Right cardiac atrium (tissue), 5 donors: ENCODE results near the gene MCTP2. TPM values are rescaled to one million over a fixed set of nuclear protein-coding genes. Genes with fewer than 3 reads are reported as not detected.

Experiments used
- ATAC-seq, 2 donors: fragments of 200-7000 bp; cut with Tn5 transposase; one replicate each; pipeline versions ENCODE4 v1.8.0 to v1.9.1; 2020; ENCODE audit warnings: moderate library complexity in 2 of 2, mild to moderate bottlenecking in 1 of 2
- DNase-seq, 3 donors: peaks; one replicate each; pipeline ENCODE4 v3.0.0-alpha.2; 2020
- H3K27ac ChIP-seq: one replicate; pipeline ENCODE4 v1.5.1; 2013; ENCODE audit warnings: mild to moderate bottlenecking, low read length, control low read depth, moderate library complexity
- H3K27me3 ChIP-seq: one replicate; pipeline ENCODE4 v1.6.1; 2013; ENCODE audit not compliant: control insufficient read depth, insufficient read depth
- H3K4me1 ChIP-seq: one replicate; pipeline ENCODE4 v1.6.1; 2013; ENCODE audit warnings: low read length; ENCODE audit not compliant: control insufficient read depth, insufficient read depth
- H3K4me3 ChIP-seq: one replicate; pipeline ENCODE4 v1.5.1; 2013; ENCODE audit warnings: low read length, control low read depth
- H3K9me3 ChIP-seq: one replicate; pipeline ENCODE4 v1.6.1; 2013; ENCODE audit warnings: low read length; ENCODE audit not compliant: control insufficient read depth
- WGBS: extraction: QIAGEN DNeasy Blood & Tissue Kit; methylation state at CpG from one replicate; pipeline ENCODE4 v1.1.7; 2013; 5-methylcytosine and 5-hydroxymethylcytosine counted together
- intact Hi-C, 4 donors: fragments of 100-400 bp; cut with DNase I; formaldehyde crosslinking; loops; one replicate each; pipeline versions ENCODE4 v1.11.0 to v1.14.0; 2022 to 2023
- polyA plus RNA-seq: library from polyadenylated mRNA; stranded (reverse); fragments of 200-250 nt; gene quantifications from one replicate; pipeline ENCODE4 v1.2.3, GENCODE V29; 2013
- total RNA-seq, 4 donors: library from RNA; stranded (reverse); fragmentation: NEBNext Ultra II Directional; extraction: Animal tissue kit (Norgen Biotek cat#: 25700); gene quantifications; one replicate each; pipeline ENCODE4 v1.2.1, GENCODE V29; 2021
- donor health status: healthy with polysubstance abuse.
- donor health status: DM: no; HTN: yes; CAD: no.
- donor health status: DM: no; HTN: no; CAD: no.
- donor health status: DM: no; HTN: yes; CAD: no; lungs with severe emphysema.
- donor health status: DM: yes; HTN: yes; CAD: no.

The MCTP2 gene
- total and polyA plus RNA-seq, 5 donors = 0.11 to 1.2 (median 0.72) TPM

DNA sequence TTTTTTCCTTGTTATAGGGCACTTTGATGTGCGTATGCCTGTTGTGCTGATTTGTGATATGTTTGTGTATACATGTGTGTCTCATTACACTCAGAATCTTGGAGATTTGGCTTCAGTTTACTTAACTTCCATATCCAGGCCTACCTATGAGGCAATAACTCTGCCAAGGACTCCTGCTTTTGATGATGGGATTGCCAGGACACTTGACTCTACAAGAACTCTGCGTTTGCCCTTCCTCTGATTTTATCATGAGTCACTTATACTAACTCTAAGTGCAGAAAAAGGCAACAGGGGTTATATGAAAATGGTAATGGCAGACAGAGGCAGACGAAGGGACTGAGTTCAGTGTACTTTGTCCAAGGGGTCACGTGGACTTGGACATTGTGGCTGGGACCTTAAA is 33.6 kb downstream of the MCTP2 start:
- Histone ChIP-seq H3K27me3 (no peaks in the 10 kb centered on the region), H3K4me3 (no peak overlapping the region), H3K27ac (no peak overlapping the region), H3K9me3 (no peaks in the 10 kb centered on the region), H3K4me1 (no peaks in the 10 kb centered on the region)
- no peak for DNase-seq
- 66% methylated on average over 4 of the region's 4 CpGs for WGBS
- no peak for ATAC-seq
- intact Hi-C loops = no loop called here

DNA sequence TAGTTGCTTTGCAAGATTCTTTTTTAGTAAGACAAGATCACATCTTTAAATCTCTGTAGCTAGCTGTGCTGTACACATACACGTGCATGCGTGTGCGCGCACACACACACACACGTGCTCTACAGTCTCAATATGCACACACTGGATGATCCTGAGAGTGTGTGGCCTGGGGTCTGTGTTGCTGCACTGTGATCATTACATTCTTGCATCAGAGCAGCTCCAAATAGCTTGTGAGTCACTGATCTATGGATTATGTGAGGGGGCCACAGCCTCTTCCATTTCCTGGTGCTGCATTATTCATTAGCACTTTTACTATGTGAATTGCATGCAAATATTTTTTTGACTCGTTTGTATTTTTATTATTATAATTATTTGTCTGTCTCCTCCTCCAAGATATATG is 34.6 kb downstream of the MCTP2 start:
- H3K9me3 ChIP-seq = no peaks in the 10 kb centered on the region
- no peaks in the 10 kb centered on the region for H3K4me1 ChIP-seq
- no peak overlapping the region for H3K4me3 ChIP-seq
- intact Hi-C loops = no loop called here
- 70% methylated on average over 6 of the region's 6 CpGs for WGBS
- ATAC-seq = no peak
- no peaks in the 10 kb centered on the region for H3K27me3 ChIP-seq
- no peak for DNase-seq
- H3K27ac ChIP-seq = no peak overlapping the region

DNA sequence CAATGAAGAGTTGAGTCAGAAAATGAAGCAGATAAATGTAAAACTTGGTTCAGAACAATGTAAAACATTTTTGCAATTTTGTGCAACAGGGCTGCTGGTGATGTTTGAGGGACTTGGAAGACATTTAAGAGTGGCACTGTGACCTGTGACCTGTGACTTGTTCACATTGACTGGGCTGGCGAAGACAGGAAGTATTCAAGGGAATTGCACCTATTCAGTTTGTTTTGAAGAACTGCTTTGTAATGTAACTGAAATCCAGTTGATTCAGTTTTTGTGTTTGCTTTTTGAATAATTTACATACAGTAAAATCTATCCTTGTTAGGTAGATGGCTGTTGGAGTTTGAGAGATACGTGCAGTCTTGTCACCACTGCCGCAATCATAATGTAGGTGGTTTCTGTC is 35.4 kb downstream of the MCTP2 start:
- WGBS = 84% methylated on average over 3 of the region's 3 CpGs

DNA sequence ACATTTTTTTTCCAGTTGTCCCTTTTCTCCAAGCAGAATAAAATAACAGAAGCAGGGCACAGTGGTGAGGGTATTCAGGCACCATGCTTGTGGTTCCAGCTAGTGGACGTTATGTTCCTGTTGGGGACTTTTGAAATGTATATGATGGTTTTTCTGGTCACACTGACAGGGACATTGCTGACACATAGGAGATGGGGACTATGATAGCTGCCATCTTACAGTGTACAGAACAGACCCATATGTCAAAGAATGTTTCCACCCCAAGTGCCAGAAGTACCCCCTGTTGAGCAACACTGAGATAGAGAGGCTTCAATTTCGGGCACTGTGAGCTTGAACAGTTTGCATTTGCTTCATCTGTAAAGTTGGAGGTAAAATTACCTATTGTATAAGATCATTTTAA is 38.6 kb downstream of the MCTP2 start:
- no peaks in the 10 kb centered on the region for H3K9me3 ChIP-seq
- no peak overlapping the region for H3K27ac ChIP-seq
- no peak for ATAC-seq
- 73% methylated on average over 2 of the region's 2 CpGs for WGBS
- no peaks in the 10 kb centered on the region for H3K27me3 ChIP-seq
- DNase-seq = no peak
- intact Hi-C loops = no loop called here
- no peaks in the 10 kb centered on the region for H3K4me1 ChIP-seq
- no peak overlapping the region for H3K4me3 ChIP-seq

More for the DNA sequence above, 35.4 kb downstream of the MCTP2 start:
- Histone ChIP-seq H3K4me3 (no peak overlapping the region), H3K27ac (no peak overlapping the region), H3K27me3 (no peaks in the 10 kb centered on the region), H3K4me1 (no peaks in the 10 kb centered on the region), H3K9me3 (no peaks in the 10 kb centered on the region)
- no peak for ATAC-seq
- intact Hi-C loops = no loop called here
- no peak for DNase-seq

DNA sequence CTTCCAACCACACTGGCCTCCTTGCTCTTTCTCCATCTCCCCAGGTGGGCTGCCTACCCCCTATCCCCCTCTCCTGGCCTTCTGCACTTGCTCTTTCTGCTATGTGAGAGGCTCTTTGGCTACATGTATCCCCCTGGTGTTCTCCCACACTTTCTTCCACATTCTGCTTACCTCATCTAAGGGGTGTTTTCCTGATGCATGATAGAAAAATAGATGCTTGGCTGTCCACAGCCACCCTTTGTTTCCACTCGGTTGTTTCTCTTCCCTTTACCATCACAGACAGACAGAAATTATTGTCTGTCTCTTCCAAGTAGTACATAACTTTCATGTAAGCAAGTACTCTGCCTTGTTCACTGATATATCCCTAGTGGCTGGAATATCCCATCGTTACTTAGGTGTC is 39.2 kb downstream of the MCTP2 start:
- no peak for DNase-seq
- H3K9me3 ChIP-seq = no peaks in the 10 kb centered on the region
- 75% methylated on average over 2 of the region's 2 CpGs for WGBS
- H3K4me3 ChIP-seq = no peak overlapping the region
- intact Hi-C loops = no loop called here
- no peaks in the 10 kb centered on the region for H3K27me3 ChIP-seq
- no peak overlapping the region for H3K27ac ChIP-seq
- no peak for ATAC-seq
- H3K4me1 ChIP-seq = no peaks in the 10 kb centered on the region

DNA sequence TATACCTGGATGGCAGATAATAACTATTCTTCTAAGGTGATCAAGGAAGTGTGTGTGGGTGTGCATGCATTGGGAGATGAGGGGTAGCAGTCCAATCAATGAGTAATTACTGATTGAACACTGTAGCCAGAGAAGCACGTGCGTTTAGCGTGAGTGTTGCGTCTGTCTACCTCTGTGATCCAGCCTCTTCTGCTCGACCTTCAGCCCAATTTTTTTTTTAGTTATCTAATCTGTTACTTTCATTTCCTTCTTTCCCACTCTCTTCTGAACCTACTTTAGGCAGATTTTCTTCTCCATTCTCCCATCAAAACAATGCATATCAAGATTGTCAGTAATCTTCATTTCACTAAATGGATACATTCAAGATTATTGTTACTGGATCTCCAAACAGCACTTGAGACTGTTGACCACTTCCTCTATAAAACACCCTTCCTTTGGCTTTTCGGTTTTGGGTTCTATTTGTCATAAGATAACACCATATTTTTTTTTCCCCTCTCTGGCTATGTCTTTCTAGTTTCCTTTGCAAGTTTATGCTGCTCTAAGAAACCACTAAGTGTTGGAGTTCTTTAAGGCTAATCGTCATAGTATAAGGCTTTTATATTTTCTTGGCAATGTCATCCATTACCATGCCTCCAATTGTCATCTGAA is 41.0 kb downstream of the MCTP2 start:
- H3K9me3 ChIP-seq = no peaks in the 10 kb centered on the region
- DNase-seq (no peak), ATAC-seq (no peak)
- H3K27ac ChIP-seq = no peak overlapping the region
- no peaks in the 10 kb centered on the region for H3K27me3 ChIP-seq
- intact Hi-C loops = no loop called here
- 62% methylated on average over 7 of the region's 7 CpGs for WGBS
- H3K4me1 ChIP-seq = no peaks in the 10 kb centered on the region
- H3K4me3 ChIP-seq = no peak overlapping the region

DNA sequence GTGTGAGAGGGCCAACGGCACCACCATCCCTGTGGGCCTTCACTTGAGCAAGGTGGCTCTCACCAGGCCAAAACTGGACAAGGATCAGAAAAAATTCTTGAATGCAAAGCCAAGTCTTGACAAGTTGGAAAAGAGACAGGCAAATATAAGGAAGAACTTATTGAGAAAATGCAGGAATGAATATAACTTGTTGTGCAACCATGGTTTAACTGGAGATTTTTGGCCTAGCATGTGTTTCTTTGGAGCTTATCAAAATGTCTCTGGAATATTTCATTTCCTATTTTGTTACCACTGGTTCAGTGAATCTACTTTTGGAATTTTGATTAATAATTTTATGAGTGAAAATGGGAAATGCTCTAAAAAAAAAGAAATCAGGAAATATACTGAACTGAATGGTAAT is 42.5 kb downstream of the MCTP2 start:
- ATAC-seq = no peak

DNA sequence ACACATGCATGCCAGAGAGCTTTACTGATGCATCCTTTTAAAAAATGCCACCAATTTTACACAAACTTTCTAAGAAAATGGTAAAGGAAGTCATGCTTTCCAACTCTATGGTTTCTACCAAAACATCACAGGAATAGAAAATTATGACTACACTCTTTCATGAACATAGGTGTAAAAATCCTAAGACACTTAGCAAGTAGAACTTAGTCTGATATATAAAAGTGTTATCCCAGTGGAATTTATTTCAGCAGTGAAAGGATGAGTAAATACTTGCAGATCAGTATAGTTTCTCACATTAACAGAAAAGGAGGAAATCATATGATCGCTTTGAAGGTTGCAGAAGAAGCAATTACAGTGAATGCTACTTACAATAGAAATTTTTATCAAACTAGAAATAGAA is 43.4 kb downstream of the MCTP2 start:
- WGBS = 97% methylated on average over 1 of the region's 1 CpG
- ATAC-seq (no peak), DNase-seq (no peak)
- no peaks in the 10 kb centered on the region for H3K9me3 ChIP-seq
- intact Hi-C loops = no loop called here
- no peaks in the 10 kb centered on the region for H3K4me1 ChIP-seq
- H3K27me3 ChIP-seq = no peaks in the 10 kb centered on the region
- H3K4me3 ChIP-seq = no peak overlapping the region
- H3K27ac ChIP-seq = no peak overlapping the region

More for the DNA sequence above, 42.5 kb downstream of the MCTP2 start:
- WGBS = 77% methylated on average over 1 of the region's 1 CpG
- H3K4me1 ChIP-seq = no peaks in the 10 kb centered on the region
- DNase-seq = no peak
- intact Hi-C loops = no loop called here
- no peaks in the 10 kb centered on the region for H3K27me3 ChIP-seq
- no peak overlapping the region for H3K4me3 ChIP-seq
- no peaks in the 10 kb centered on the region for H3K9me3 ChIP-seq
- no peak overlapping the region for H3K27ac ChIP-seq

DNA sequence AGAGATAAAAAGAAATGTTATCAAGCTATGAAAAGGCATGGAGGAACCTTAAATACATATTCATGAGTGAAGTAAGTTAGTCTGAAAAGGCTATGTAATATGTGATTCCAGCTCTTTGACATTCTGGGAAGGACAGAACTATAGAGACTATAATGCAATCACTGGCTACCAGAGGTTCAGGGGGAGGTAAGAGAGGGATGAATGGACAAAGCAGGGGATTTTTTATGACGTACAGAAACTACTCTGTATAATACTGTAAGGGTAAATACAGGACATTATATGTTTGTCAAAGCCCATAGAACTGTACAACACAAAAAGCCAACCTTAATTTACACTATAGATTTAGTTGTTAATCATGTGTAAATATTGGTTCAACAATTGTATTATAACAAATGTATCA is 46.1 kb downstream of the MCTP2 start:
- no peaks in the 10 kb centered on the region for H3K27me3 ChIP-seq
- H3K9me3 ChIP-seq = no peaks in the 10 kb centered on the region
- H3K27ac ChIP-seq = no peak overlapping the region
- H3K4me3 ChIP-seq = no peak overlapping the region
- ATAC-seq = no peak
- WGBS = 74% methylated on average over 1 of the region's 1 CpG
- no peaks in the 10 kb centered on the region for H3K4me1 ChIP-seq
- intact Hi-C loops = no loop called here
- DNase-seq = no peak

DNA sequence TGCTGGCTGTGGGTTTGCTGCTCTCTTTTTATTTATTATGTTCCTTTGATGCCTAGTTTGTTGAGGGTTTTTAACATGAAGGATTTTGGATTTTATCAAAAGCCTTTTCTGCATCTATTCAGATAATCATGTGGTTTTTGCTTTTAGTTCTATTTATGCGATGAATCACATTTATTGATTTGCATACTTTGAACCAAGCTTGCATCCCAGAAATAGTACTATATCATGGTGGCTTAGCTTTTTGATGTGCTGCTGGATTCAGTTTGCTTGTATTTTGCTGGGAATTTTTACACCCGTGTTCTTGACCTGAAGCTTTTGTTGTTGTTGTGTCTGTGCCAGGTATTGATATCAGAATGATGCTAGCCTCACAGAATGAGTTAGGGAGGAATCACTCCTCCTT is 48.4 kb downstream of the MCTP2 start:
- DNase-seq = no peak
- Histone ChIP-seq H3K27me3 (no peaks in the 10 kb centered on the region), H3K9me3 (no peaks in the 10 kb centered on the region), H3K27ac (no peak overlapping the region), H3K4me3 (no peak overlapping the region), H3K4me1 (no peaks in the 10 kb centered on the region)
- no peak for ATAC-seq
- intact Hi-C loops = no loop called here
- 72% methylated on average over 2 of the region's 2 CpGs for WGBS

DNA sequence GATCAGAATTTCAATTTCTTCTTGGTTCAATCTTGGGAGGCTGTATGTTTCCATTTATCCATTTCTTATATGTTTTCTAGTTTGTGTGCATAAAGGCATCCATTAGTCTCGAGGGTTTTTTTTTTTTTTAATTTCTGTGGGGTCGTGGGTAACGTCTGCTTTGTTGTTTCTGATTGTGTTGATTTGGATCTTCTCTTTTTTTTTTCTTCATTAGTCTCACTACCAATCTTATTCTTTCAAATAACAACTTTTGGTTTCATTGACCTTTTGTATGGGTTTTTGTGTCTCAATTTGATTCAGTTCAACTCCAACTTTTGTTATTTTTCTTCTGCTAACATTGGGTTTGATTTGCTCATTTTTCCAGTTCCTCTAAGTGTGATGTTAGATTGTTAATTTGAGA is 48.9 kb downstream of the MCTP2 start:
- no peak for ATAC-seq
- intact Hi-C loops = no loop called here
- WGBS = 77% methylated on average over 3 of the region's 3 CpGs

More for the DNA sequence above, 48.9 kb downstream of the MCTP2 start:
- H3K4me1 ChIP-seq = no peaks in the 10 kb centered on the region
- no peak for DNase-seq
- no peak overlapping the region for H3K4me3 ChIP-seq
- no peak overlapping the region for H3K27ac ChIP-seq
- H3K9me3 ChIP-seq = no peaks in the 10 kb centered on the region
- H3K27me3 ChIP-seq = peaks cover 2% of the 10 kb centered on the region
